HG03558 (cell line): Measurements from ENCODE around the gene RBBP8NL.
"Not testable (repeated sequence)": the region's sequence is repeated elsewhere in the genome, so short reads cannot be mapped to it uniquely, and the experiment has no call there.

ENCODE experiments used
- ATAC-seq: cut with Tn5 transposase; IDR thresholded peaks from one replicate; pipeline ENCODE4 v1.9.1; 2021; ENCODE audit warnings: moderate number of reproducible peaks; ENCODE audit not compliant: unreplicated experiment; ENCODE audit errors: extremely low read depth

The RBBP8NL gene

GRCh38 chr20:62381842-62382241 lies 45.5 kb downstream of the RBBP8NL start:
- ATAC-seq: no peak

- no peak for ATAC-seq
Observed at GRCh38 chr20:62381202-62381797, 46.0 kb downstream of the RBBP8NL start.

- no peak for ATAC-seq
Observed at GRCh38 chr20:62378215-62378614, 49.1 kb downstream of the RBBP8NL start.

GRCh38 chr20:62377615-62378178 lies 49.6 kb downstream of the RBBP8NL start:
- ATAC-seq: no peak

- ATAC-seq: no peak
Observed at GRCh38 chr20:62377064-62377461, 50.3 kb downstream of the RBBP8NL start.

- ATAC-seq: no peak
Observed at GRCh38 chr20:62376112-62377063, 51.0 kb downstream of the RBBP8NL start.

GRCh38 chr20:62374331-62375152 lies 52.8 kb downstream of the RBBP8NL start:
- ATAC-seq: no peak

- not testable (repeated sequence) for ATAC-seq
Observed at GRCh38 chr20:62373631-62374179, 53.6 kb downstream of the RBBP8NL start.

GRCh38 chr20:62372042-62372993 lies 55.0 kb downstream of the RBBP8NL start:
- no peak for ATAC-seq

- ATAC-seq: no peak
Observed at GRCh38 chr20:62371588-62372041, 55.7 kb downstream of the RBBP8NL start.

- no peak for ATAC-seq
Observed at GRCh38 chr20:62370807-62371587, 56.3 kb downstream of the RBBP8NL start.

GRCh38 chr20:62370115-62370806 lies 57.1 kb downstream of the RBBP8NL start:
- no peak for ATAC-seq

- no peak for ATAC-seq
Observed at GRCh38 chr20:62369815-62370114, 57.6 kb downstream of the RBBP8NL start.

- ATAC-seq: no peak
Observed at GRCh38 chr20:62368976-62369814, 58.1 kb downstream of the RBBP8NL start.

GRCh38 chr20:62368392-62368975 lies 58.9 kb downstream of the RBBP8NL start:
- no peak for ATAC-seq

- no peak for ATAC-seq
Observed at GRCh38 chr20:62367633-62368391, 59.5 kb downstream of the RBBP8NL start.
